SW 1271 (cell line): ENCODE results near the gene NSUN7.

Experiments
- DNase-seq, 2 experiments: peaks; one replicate each; lab custom pipeline; 2025; lab: John Stamatoyannopoulos, UW

The NSUN7 gene

DNA sequence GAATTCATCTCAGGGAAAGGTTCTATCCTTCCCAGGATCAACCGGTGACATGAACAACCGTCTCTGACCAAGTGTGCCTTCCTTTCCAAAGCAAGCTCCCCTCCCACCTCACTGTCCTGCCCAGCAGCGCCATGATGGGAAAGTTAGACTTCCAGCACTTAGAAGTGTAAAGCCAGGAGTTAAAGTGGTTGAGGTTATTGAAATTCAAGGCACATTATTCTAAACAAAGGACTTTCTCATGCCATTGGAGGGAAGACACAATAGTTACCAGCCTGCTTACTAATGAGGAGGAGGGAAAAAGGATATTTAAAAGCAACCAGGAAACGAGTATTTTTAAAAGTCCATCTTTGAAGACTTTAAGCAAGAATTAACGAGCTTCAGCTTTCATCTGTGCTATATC, 96.8 kb downstream of the NSUN7 start:
- DNase-seq = no peak

DNA sequence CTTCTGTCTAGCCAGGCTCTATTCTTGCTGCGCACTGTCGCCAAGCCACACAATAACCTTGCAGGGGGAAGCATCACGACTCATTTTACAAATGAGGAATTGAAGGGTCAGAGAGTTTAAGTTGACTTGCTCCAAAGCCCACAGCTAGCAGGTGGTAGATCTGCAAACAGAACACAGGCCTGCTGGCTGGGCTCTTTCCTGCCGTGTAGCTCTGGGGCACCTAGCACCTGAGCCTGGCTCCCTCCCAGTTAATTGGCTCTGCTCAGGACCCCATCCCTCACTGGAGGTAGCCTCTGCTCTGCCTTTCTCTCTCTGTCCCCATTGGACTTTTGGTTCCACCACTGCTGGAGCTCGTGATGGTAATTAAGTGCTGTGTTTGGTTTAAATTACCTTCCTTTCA, 98.5 kb downstream of the NSUN7 start:
- DNase-seq = no peak

DNA sequence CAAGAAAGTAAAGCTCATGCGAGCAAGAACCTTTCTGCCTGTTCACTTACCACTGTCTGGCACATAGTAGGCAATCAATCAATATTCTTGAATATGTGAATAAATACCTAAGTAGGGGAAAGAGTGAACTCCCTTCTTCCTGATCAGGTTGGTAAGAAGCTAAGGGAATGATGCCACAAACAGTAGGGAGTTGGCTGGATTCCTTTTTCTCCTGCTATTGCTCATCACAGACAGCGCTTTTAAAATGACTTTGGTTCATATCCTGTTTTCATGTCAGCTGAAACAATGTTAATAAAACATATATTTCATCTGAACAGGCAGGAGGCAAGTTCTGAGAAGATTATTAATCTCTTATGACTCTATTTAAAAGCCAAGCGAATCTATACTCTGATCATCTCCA, 99.2 kb downstream of the NSUN7 start:
- DNase-seq = no peak

DNA sequence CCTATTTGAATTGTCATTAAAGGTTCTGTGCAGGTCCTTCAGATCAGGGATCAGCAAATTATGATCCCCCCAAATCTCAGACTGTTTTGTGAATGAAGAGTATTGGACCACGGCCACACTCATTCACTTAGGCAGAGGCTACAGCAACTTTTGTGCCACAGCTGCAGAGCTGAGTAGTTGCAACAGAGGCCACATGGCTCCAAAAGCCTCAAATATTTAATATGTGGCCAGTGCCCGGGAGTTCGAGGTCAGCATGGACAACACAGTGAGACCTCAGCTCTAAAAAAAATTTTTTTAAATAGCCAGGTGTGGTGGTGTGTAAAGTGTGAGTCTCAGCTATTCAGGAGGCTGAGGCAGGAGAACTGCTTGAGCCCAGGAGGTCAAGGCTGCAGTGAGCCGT, 100.7 kb downstream of the NSUN7 start:
- DNase-seq = no peak

DNA sequence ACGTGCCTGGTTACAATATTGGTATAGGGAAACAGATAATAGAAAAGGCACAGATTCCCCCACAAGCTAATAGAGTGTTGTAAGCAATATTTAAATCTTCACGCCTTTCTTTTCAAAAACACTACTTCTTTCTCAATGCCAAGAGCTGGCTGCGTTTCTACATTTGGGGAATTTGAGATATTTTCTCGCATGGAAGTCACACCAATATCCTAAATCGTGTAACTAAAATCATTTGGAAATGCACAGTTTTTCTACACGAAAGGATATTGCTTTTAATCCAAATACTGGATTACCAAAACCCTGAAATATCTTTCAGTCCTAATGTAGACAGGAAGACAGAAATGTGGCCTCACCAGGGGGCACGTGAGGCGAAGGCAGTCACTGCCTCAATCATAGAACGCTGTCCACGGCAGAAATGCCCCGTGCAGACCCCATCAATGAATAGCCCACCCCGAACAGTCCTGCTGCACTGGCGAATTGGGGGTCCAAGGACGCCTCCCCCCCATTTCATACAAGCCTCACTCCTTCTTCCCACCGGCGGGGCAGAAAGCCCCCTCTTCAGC, 106.6 kb downstream of the NSUN7 start:
- DNase-seq = no peak

DNA sequence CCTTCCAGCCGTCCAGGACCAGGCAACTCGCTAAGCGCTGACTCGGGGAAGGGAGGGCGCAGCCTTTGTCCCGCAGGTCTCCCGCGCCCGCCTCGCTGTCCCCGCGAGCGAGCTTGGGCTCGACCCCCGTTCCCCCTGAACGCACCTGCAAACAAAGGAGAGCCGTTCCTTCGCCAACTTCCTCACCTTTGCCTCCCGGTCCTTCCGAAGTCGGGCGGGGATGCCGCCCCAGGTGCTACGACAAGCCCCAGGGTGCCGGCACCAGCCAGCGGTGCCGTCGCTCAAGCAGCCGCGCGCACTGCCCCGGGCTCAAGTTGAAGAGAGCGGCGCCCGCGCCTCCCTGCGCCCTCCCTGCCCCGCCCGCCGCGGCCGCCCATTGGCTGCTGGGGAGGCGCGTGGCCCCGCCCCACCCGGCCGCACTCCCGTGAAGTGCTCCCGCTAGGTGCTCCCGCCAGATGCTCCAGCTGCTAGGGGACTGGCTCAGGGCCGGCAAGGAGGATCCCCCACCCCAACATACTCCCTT, 107.1 kb downstream of the NSUN7 start:
- DNase-seq = no peak

DNA sequence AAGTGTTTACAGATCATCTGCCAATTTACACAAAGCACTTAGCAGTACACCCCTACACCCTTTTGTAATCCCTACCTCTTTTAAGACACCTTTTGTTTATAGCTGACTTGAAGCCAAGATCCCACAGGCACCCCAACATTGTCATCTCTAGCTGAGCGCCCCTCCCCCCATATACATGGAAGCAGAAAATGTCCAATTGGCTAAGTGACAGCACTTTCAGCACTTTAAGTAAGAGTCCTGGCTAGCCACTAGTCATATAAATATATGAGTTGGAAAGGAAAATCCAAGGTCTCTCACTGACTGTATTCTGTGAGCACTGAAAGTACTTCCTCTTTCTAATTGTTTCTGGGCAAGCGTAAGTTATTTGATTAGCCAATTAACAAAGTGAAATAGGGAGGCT, 108.2 kb downstream of the NSUN7 start:
- DNase-seq = no peak

DNA sequence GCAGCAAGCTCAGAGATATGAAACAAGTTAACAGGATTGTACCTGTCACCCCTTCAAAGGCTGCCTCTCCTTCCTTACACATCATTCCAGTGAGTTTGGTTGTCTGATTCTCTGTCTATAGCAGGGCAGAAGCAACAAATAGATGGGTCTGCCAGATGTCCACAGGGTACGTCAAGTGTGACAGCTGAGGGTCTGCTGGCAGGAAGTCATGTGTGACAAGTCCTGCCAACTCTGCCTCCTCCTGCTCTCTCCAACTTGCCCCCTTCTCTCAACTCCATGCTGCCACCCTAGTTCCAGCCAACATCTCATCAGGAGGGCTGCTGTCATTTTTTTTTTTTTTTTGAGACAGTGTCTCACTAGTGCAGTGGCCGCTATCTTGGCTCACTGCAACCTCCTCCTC, 109.2 kb downstream of the NSUN7 start:
- DNase-seq = no peak
